GM23338 (cell line): Measurements from ENCODE around the gene RAD52. TPM values are rescaled to one million over a fixed set of nuclear protein-coding genes. Genes with fewer than 3 reads are reported as not detected.

Experiments used
- ATAC-seq: fragments of 200-7000 bp; cut with Tn5 transposase; 3 replicates; pipeline ENCODE4 v1.9.1; 2020
- DNase-seq: peaks from one replicate; pipeline ENCODE4 v3.0.0-alpha.2; 2015; ENCODE audit warnings: low spot score
- H2AFZ ChIP-seq: fragments of 200-600 bp; sonication (generic); 2 replicates; pipeline ENCODE4 v1.8.0; 2016; ENCODE audit warnings: antibody characterized with exemption, mild to moderate bottlenecking, moderate library complexity
- H3F3A ChIP-seq: fragments of 200-600 bp; sonication (generic); replicated peaks from 2 replicates; pipeline ENCODE4 v1.8.0; 2017; ENCODE audit warnings: antibody characterized with exemption, mixed run types, low read depth
- H3K27ac ChIP-seq: fragments of 200-600 bp; sonication (generic); 2 replicates; pipeline ENCODE4 v1.6.1; 2016; ENCODE audit warnings: low read depth
- H3K27me3 ChIP-seq: fragments of 200-600 bp; sonication (generic); 2 replicates; pipeline ENCODE4 v1.8.0; 2016; ENCODE audit warnings: mild to moderate bottlenecking, mixed run types, moderate library complexity; ENCODE audit not compliant: insufficient read depth
- H3K36me3 ChIP-seq: fragments of 200-600 bp; sonication (generic); 2 replicates; pipeline ENCODE4 v1.8.0; 2016; ENCODE audit warnings: mild to moderate bottlenecking; ENCODE audit not compliant: insufficient read depth
- H3K4me1 ChIP-seq: fragments of 200-600 bp; sonication (generic); 2 replicates; pipeline ENCODE4 v1.8.0; 2016; ENCODE audit warnings: mild to moderate bottlenecking, moderate library complexity; ENCODE audit not compliant: insufficient read depth
- H3K4me2 ChIP-seq: fragments of 200-600 bp; sonication (generic); 2 replicates; pipeline ENCODE4 v1.7.1; 2017; ENCODE audit warnings: mixed run types
- H3K4me3 ChIP-seq: fragments of 200-600 bp; sonication (generic); 2 replicates; pipeline ENCODE4 v1.6.1; 2016; ENCODE audit warnings: mixed run types
- H3K79me2 ChIP-seq: fragments of 200-600 bp; sonication (generic); replicated peaks from 2 replicates; pipeline ENCODE4 v1.8.0; 2017; ENCODE audit warnings: mild to moderate bottlenecking; ENCODE audit not compliant: insufficient read depth
- H3K9me2 ChIP-seq: fragments of 200-600 bp; sonication (generic); 2 replicates; pipeline ENCODE4 v1.8.0; 2017; ENCODE audit not compliant: insufficient read depth
- H4K20me1 ChIP-seq: fragments of 200-600 bp; sonication (generic); replicated peaks from 2 replicates; pipeline ENCODE4 v1.8.0; 2017; ENCODE audit warnings: mild to moderate bottlenecking; ENCODE audit not compliant: insufficient read depth
- H3K27ac Mint-ChIP-seq: 2 replicates; pipeline ENCODE4 v1.8.0; 2020; ENCODE audit warnings: inconsistent platforms, mild to moderate bottlenecking, moderate library complexity, mixed read lengths
- H3K27me3 Mint-ChIP-seq: 3 replicates; pipeline ENCODE4 v1.8.0; 2022; ENCODE audit warnings: low read depth, mild to moderate bottlenecking, moderate library complexity, mixed read lengths, inconsistent platforms; ENCODE audit not compliant: insufficient read depth, poor library complexity
- H3K36me3 Mint-ChIP-seq: 3 replicates; pipeline ENCODE4 v1.8.0; 2021; ENCODE audit warnings: low read depth, mild to moderate bottlenecking, inconsistent platforms, moderate library complexity, mixed read lengths
- H3K4me1 Mint-ChIP-seq: 3 replicates; pipeline ENCODE4 v1.8.0; 2020; ENCODE audit warnings: mild to moderate bottlenecking, inconsistent platforms, mixed read lengths
- H3K4me3 Mint-ChIP-seq: 3 replicates; pipeline ENCODE4 v1.8.0; 2021; ENCODE audit warnings: moderate library complexity, mild to moderate bottlenecking, inconsistent platforms, mixed read lengths
- H3K9me3 Mint-ChIP-seq: 3 replicates; pipeline ENCODE4 v1.8.0; 2020; ENCODE audit warnings: moderate library complexity, mild to moderate bottlenecking, inconsistent platforms, mixed read lengths
- CREB1 ChIP-seq: fragments of 250-450 bp; sonication (Bioruptor Pico); IDR thresholded peaks from 2 replicates; pipeline ENCODE4 v1.5.0; 2020; ENCODE audit warnings: low read depth, mild to moderate bottlenecking, moderate library complexity
- CTCF ChIP-seq, 2 experiments: fragments of 200-600 bp in 1 of 2; sonication (generic) in 1 of 2; conservative IDR thresholded peaks; 2 replicates each; pipeline versions ENCODE4 v1.5.1 to v1.6.1; 2016 to 2017; ENCODE audit warnings: antibody characterized with exemption in 2 of 2, low read depth in 2 of 2, mild to moderate bottlenecking in 2 of 2, moderate library complexity in 1 of 2
- ETS1 ChIP-seq: IDR thresholded peaks from 2 replicates; pipeline ENCODE4 v1.6.1; 2016; ENCODE audit warnings: antibody characterized with exemption
- EZH2 ChIP-seq: fragments of 200-600 bp; sonication (generic); IDR thresholded peaks from one replicate; pipeline ENCODE4 v1.8.0; 2017; ENCODE audit warnings: antibody characterized with exemption, mild to moderate bottlenecking, low read depth; ENCODE audit not compliant: unreplicated experiment
- EZH2phosphoT487 ChIP-seq: fragments of 200-600 bp; sonication (generic); IDR thresholded peaks from one replicate; pipeline ENCODE4 v1.8.1; 2018; ENCODE audit warnings: antibody characterized with exemption; ENCODE audit not compliant: unreplicated experiment
- JUNB ChIP-seq: IDR thresholded peaks from one replicate; pipeline ENCODE4 v1.6.1; 2016; ENCODE audit warnings: antibody characterized with exemption; ENCODE audit not compliant: unreplicated experiment
- NANOG ChIP-seq: IDR thresholded peaks from 2 replicates; pipeline ENCODE4 v1.6.1; 2016; ENCODE audit warnings: antibody characterized with exemption, borderline replicate concordance
- POLR2AphosphoS5 ChIP-seq: IDR thresholded peaks from 2 replicates; pipeline ENCODE4 v1.6.1; 2016; ENCODE audit warnings: antibody characterized with exemption, low read depth
- REST ChIP-seq: IDR thresholded peaks from one replicate; pipeline ENCODE4 v1.6.1; 2018; ENCODE audit warnings: antibody characterized with exemption; ENCODE audit not compliant: unreplicated experiment
- STAT1 ChIP-seq: IDR thresholded peaks from one replicate; pipeline ENCODE4 v1.6.1; 2016; ENCODE audit warnings: antibody characterized with exemption; ENCODE audit not compliant: unreplicated experiment
- ZNF114 ChIP-seq: fragments of 250-450 bp; sonication (Bioruptor Pico); IDR thresholded peaks from 2 replicates; pipeline ENCODE4 v1.5.0; 2020; ENCODE audit warnings: mild to moderate bottlenecking, moderate library complexity
- polyA plus RNA-seq: library from polyadenylated mRNA; unstranded; fragments of >200 nt; fragmentation: Nextera tagmentation; extraction: Ambion mirVana; gene quantifications from 2 replicates; pipeline ENCODE4 v1.2.1, GENCODE V29; 2016
- total RNA-seq: library from RNA; depleted of rRNA; stranded (reverse); fragments of >200 nt; shearing (Covaris generic); gene quantifications from 2 replicates; pipeline ENCODE4 v1.2.3, GENCODE V29; 2014

Gene RAD52
- total and polyA plus RNA-seq, 2 experiments from 2014 or later = 10.9 to 21.3 TPM

- no peak for TF ChIP-seq EZH2
- TF ChIP-seq NANOG = no peak
- TF ChIP-seq REST = no peak
Measured at GRCh38 chr12:894226-894625, 55.3 kb downstream of the RAD52 start (continued).

GRCh38 chr12:886206-886605, 63.3 kb downstream of the RAD52 start:
- Mint-ChIP-seq H3K4me3 (no peak overlapping the region), H3K9me3 (no peaks in the 10 kb centered on the region), H3K4me1 (no peaks in the 10 kb centered on the region), H3K27ac (no peak overlapping the region), H3K36me3 (peaks cover 88% of the 10 kb centered on the region), H3K27me3 (peaks cover 3% of the 10 kb centered on the region)
- Histone ChIP-seq H3K36me3 (peaks cover 88% of the 10 kb centered on the region), H3K79me2 (no peaks in the 10 kb centered on the region), H4K20me1 (no peaks in the 10 kb centered on the region; the same call in 1 of the 2 replicates), H3K4me2 (no peak overlapping the region), H3K27me3 (no peaks in the 10 kb centered on the region), H2AFZ (no peak overlapping the region), H3K4me1 (no peaks in the 10 kb centered on the region), H3F3A (0 out of 2 replicates have a peak, but pooled peaks cover 2% of the 10 kb centered on the region), H3K9me2 (no peaks in the 10 kb centered on the region), H3K4me3 (no peak overlapping the region), H3K27ac (no peak overlapping the region)
- ATAC-seq (no peak), DNase-seq (no peak)
- no peak for TF ChIP-seq CTCF (conservative IDR thresholded peaks at IDR 0.05; ENCODE audit: low read depth in 2 of 2)
- no peak for TF ChIP-seq NANOG

GRCh38 chr12:885701-886100, 63.8 kb downstream of the RAD52 start:
- TF ChIP-seq REST = no peak
- no peak for TF ChIP-seq ZNF114 (CRISPR knock-in tag)
- no peak for TF ChIP-seq CREB1
- TF ChIP-seq EZH2phosphoT487 = no peak
- TF ChIP-seq ETS1 = no peak
- no peak for TF ChIP-seq NANOG
- TF ChIP-seq STAT1 = no peak
- no peak for TF ChIP-seq JUNB
- TF ChIP-seq POLR2AphosphoS5 = no peak
- Histone ChIP-seq H3K9me2 (no peaks in the 10 kb centered on the region), H3K4me2 (no peak overlapping the region), H3K27me3 (no peaks in the 10 kb centered on the region), H3K4me3 (no peak overlapping the region), H3F3A (0 out of 2 replicates have a peak, but pooled peaks cover 3% of the 10 kb centered on the region), H3K79me2 (no peaks in the 10 kb centered on the region), H3K4me1 (no peaks in the 10 kb centered on the region), H4K20me1 (no peaks in the 10 kb centered on the region; the same call in 1 of the 2 replicates), H3K36me3 (peaks cover 85% of the 10 kb centered on the region), H2AFZ (no peak overlapping the region), H3K27ac (no peak overlapping the region)
- H3K36me3 Mint-ChIP-seq = peaks cover 88% of the 10 kb centered on the region
- H3K27me3 Mint-ChIP-seq = peaks cover 3% of the 10 kb centered on the region
- H3K27ac Mint-ChIP-seq = no peak overlapping the region
- DNase-seq (no peak), ATAC-seq (no peak)
- H3K9me3 Mint-ChIP-seq = no peaks in the 10 kb centered on the region
- no peaks in the 10 kb centered on the region for H3K4me1 Mint-ChIP-seq
- H3K4me3 Mint-ChIP-seq = no peak overlapping the region
